GM21367 (cell line): Measurements from ENCODE around the gene ARHGEF2.
A peak's percentile ranks its signal among the peaks of the same experiment; 100 is the strongest.
"Not testable (repeated sequence)": the region's sequence is repeated elsewhere in the genome, so short reads cannot be mapped to it uniquely, and the experiment has no call there.

ENCODE experiments used
- ATAC-seq: cut with Tn5 transposase; IDR thresholded peaks from one replicate; pipeline ENCODE4 v1.9.1; 2021; ENCODE audit not compliant: unreplicated experiment

Gene ARHGEF2

GRCh38 chr1:155946633-155947219, 31.6 kb downstream of the ARHGEF2 start:
- ATAC-seq = peak; percentile 12

GRCh38 chr1:155944444-155944799, 33.9 kb downstream of the ARHGEF2 start:
- ATAC-seq = no peak

- ATAC-seq = no peak
These were observed 35.7 kb downstream of the ARHGEF2 start for GRCh38 chr1:155942578-155943141.

- no peak for ATAC-seq
These were observed 36.4 kb downstream of the ARHGEF2 start for GRCh38 chr1:155941845-155942531.

- ATAC-seq = no peak
These were observed 37.1 kb downstream of the ARHGEF2 start, which contains the start of gene RXFP4 for GRCh38 chr1:155940993-155941844. Gene RXFP4, plus strand, starts transcription at chr1:155941638. Its CDS starts 72 bp downstream, at chr1:155941710.

- no peak for ATAC-seq
These were observed 37.8 kb downstream of the ARHGEF2 start for GRCh38 chr1:155940482-155940992.

- no peak for ATAC-seq
These were observed 40.1 kb downstream of the ARHGEF2 start for GRCh38 chr1:155938220-155938627.

GRCh38 chr1:155934936-155935590, 43.3 kb downstream of the ARHGEF2 start:
- ATAC-seq = no peak

GRCh38 chr1:155934097-155934935, 44.0 kb downstream of the ARHGEF2 start, which contains the start of gene KHDC4:
Gene KHDC4, minus strand, starts transcription at chr1:155934413. Its CDS starts 40 bp downstream, at chr1:155934373.
- ATAC-seq = peak; percentile 81

- no peak for ATAC-seq
These were observed 44.7 kb downstream of the ARHGEF2 start for GRCh38 chr1:155933591-155934096.

- no peak for ATAC-seq
These were observed 45.9 kb downstream of the ARHGEF2 start for GRCh38 chr1:155932487-155932886.

- ATAC-seq = no peak
These were observed 46.3 kb downstream of the ARHGEF2 start for GRCh38 chr1:155932081-155932480.

- no peak for ATAC-seq
These were observed 46.9 kb downstream of the ARHGEF2 start for GRCh38 chr1:155931332-155932038.

- not testable (repeated sequence) for ATAC-seq
These were observed 47.6 kb downstream of the ARHGEF2 start for GRCh38 chr1:155930725-155931124.

- ATAC-seq = no peak
These were observed 49.3 kb downstream of the ARHGEF2 start for GRCh38 chr1:155929057-155929456.

GRCh38 chr1:155925506-155925905, 52.8 kb downstream of the ARHGEF2 start:
- ATAC-seq = no peak

- no peak for ATAC-seq
These were observed 57.6 kb downstream of the ARHGEF2 start for GRCh38 chr1:155920717-155921116.

- no peak for ATAC-seq
These were observed 58.5 kb downstream of the ARHGEF2 start for GRCh38 chr1:155919801-155920200.

GRCh38 chr1:155918660-155919059, 59.7 kb downstream of the ARHGEF2 start:
- no peak for ATAC-seq
